ENCODE results near the gene ITGA6.

ITGA6 gene

GRCh38 chr2:172429301-172429968 lies 2.0 kb downstream of the ITGA6 start:
- no peak overlapping the region for H3K27ac ChIP-seq
- no peaks in the 10 kb centered on the region for H3K36me3 ChIP-seq (replicated peaks)
- TF ChIP-seq CTCF (IDR thresholded peaks at IDR 0.05; ENCODE audit: low read depth, low read length, missing control alignments): peak; percentile 32
- H3K27me3 ChIP-seq (replicated peaks): no peaks in the 10 kb centered on the region
- DNase-seq: no peak
- H3K4me3 ChIP-seq (ENCODE audit: low read depth, low read length): no peak overlapping the region
- in situ Hi-C loops (cut with HindIII; ENCODE audit: low pct_ligation_motif_present, low sequenced_read_pairs): loop anchor here (25.0 kb wide), 1 partner anchor 242 kb away; no protein-coding TSS in a partner anchor

- DNase-seq: no peak
- no peak overlapping the region for H3K27ac ChIP-seq
- H3K27me3 ChIP-seq (replicated peaks): no peaks in the 10 kb centered on the region
- H3K4me3 ChIP-seq (ENCODE audit: low read depth, low read length): no peak overlapping the region
- no peak for TF ChIP-seq CTCF (IDR thresholded peaks at IDR 0.05; ENCODE audit: low read depth, low read length, missing control alignments)
- in situ Hi-C loops (cut with HindIII; ENCODE audit: low pct_ligation_motif_present, low sequenced_read_pairs): loop anchor here (25.0 kb wide), 1 partner anchor 243 kb away; no protein-coding TSS in a partner anchor
- no peaks in the 10 kb centered on the region for H3K36me3 ChIP-seq (replicated peaks)
Observed at GRCh38 chr2:172430027-172430426, 2.6 kb downstream of the ITGA6 start.

- TF ChIP-seq CTCF (IDR thresholded peaks at IDR 0.05; ENCODE audit: low read depth, low read length, missing control alignments): no peak
- H3K36me3 ChIP-seq (replicated peaks): no peaks in the 10 kb centered on the region
- no peaks in the 10 kb centered on the region for H3K27me3 ChIP-seq (replicated peaks)
- H3K27ac ChIP-seq: no peak overlapping the region
- no peak overlapping the region for H3K4me3 ChIP-seq (ENCODE audit: low read depth, low read length)
- no peak for DNase-seq
- in situ Hi-C loops (cut with HindIII; ENCODE audit: low pct_ligation_motif_present, low sequenced_read_pairs): loop anchor here (25.0 kb wide), 1 partner anchor 243 kb away; no protein-coding TSS in a partner anchor
Observed at GRCh38 chr2:172430678-172431077, 3.3 kb downstream of the ITGA6 start.

GRCh38 chr2:172431463-172431862 lies 4.1 kb downstream of the ITGA6 start:
- Histone ChIP-seq H3K27me3 (replicated peaks) (no peaks in the 10 kb centered on the region), H3K27ac (no peak overlapping the region), H3K4me3 (ENCODE audit: low read depth, low read length) (no peak overlapping the region)

GRCh38 chr2:172431993-172432392 lies 4.6 kb downstream of the ITGA6 start:
- in situ Hi-C loops (cut with HindIII; ENCODE audit: low pct_ligation_motif_present, low sequenced_read_pairs): loop anchor here (25.0 kb wide), 1 partner anchor 245 kb away; no protein-coding TSS in a partner anchor

More at GRCh38 chr2:172431463-172431862, 4.1 kb downstream of the ITGA6 start:
- in situ Hi-C loops (cut with HindIII; ENCODE audit: low pct_ligation_motif_present, low sequenced_read_pairs): loop anchor here (25.0 kb wide), 1 partner anchor 244 kb away; no protein-coding TSS in a partner anchor
- no peak for TF ChIP-seq CTCF (IDR thresholded peaks at IDR 0.05; ENCODE audit: low read depth, low read length, missing control alignments)
- no peaks in the 10 kb centered on the region for H3K36me3 ChIP-seq (replicated peaks)
- DNase-seq: no peak

More at GRCh38 chr2:172431993-172432392, 4.6 kb downstream of the ITGA6 start:
- no peak for DNase-seq
- no peak for TF ChIP-seq CTCF (IDR thresholded peaks at IDR 0.05; ENCODE audit: low read depth, low read length, missing control alignments)
- Histone ChIP-seq H3K27me3 (replicated peaks) (no peaks in the 10 kb centered on the region), H3K4me3 (ENCODE audit: low read depth, low read length) (no peak overlapping the region), H3K27ac (no peak overlapping the region), H3K36me3 (replicated peaks) (no peaks in the 10 kb centered on the region)

Measured in brain microvascular endothelial cell (primary cell).